ENCODE data around the gene RIN3.

Gene RIN3

DNA sequence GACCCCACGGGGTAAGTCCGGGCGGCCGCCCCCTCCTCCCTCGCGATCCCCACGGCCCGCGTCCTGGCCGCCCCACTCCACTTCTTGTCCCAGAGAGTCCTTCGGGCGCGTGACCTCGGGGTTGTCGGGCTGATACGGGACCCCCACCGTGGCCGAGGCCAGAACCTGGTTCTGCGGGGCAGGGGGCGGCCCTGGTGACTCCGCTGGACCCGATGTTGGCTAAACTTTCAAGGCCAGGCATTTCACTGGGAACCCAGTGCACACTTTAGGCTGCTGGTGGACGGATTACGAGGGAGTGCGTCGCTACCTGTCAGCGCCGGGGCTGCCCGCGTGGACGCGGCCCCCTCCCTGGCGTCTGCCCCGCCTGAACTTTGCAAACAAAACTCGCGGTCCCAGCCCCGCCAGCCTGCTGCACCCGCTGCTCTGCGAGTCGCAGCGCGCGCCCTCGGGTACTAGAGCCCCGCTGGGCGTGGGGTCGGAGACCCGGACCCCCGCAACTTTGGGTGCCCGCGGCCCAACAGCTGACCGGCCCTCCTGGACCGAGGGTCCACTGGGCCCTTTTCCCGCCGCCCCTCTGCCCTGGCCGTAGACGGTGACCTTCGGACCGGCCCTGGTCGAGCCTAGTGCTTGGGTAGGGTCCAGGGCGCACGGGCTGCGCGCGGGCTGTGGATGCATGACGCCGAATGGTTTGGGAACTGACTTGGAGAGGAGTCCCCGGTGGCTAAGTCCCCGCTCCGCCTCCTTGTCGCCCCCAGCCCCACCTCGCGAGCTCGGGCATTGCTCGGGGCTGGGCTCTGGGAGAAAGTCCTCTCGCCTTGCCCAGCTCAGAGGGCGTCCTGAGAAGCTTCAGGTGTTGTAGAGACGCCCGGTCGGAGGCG lies 624 bp downstream of the RIN3 start:
- Histone ChIP-seq H3K4me3 (ENCODE audit: low read depth, low read length) (peak overlapping the region; percentile 58), H3K9me3 (ENCODE audit: control insufficient read depth, insufficient read depth, low read length) (no peaks in the 10 kb centered on the region), H3K4me1 (ENCODE audit: control insufficient read depth, insufficient read depth, low read length) (peaks cover 2% of the 10 kb centered on the region), H3K9ac (ENCODE audit: low read depth, low read length) (peak overlapping the region; percentile 54), H3K27me3 (ENCODE audit: control insufficient read depth, insufficient read depth, low read length) (peaks cover 33% of the 10 kb centered on the region), H3K36me3 (ENCODE audit: control insufficient read depth, insufficient read depth, low read length) (no peaks in the 10 kb centered on the region)

DNA sequence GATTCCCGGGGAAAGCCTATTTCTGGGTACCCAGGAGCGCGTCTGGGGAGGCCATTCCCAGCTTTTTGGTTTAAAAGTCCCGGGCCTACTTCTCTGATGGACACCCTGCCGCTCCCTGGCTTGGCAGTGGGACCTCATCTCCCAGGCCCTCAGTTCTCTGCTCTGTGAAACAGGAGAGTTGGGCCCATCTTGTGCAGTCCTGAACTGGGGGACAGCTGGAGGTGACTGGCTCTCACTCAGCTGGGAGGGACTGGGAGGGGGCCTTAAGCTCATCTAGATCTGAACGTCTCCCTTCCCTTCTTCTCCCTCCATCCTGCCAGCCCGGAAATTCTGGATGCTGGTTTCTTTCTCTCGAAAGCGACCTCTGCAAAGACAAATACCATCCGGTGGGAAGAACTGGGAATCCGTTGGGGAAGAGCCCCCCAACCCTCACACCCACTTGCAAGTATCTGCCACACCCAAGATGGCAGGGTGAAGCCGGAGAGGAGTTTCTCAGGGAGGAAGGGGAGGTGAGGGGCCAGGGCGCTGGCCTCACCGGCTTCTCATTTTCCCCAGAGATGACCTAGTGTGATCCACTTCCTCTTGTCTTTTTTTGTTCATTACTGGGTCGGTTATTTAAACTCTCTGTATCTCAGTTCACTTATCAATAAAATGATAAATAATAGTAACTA lies 1.4 kb downstream of the RIN3 start:
- H3K4me3 ChIP-seq (ENCODE audit: low read depth, low read length), result peak overlapping the region; percentile 58
- H3K36me3 ChIP-seq (ENCODE audit: control insufficient read depth, insufficient read depth, low read length), result no peaks in the 10 kb centered on the region
- no peaks in the 10 kb centered on the region for H3K9me3 ChIP-seq (ENCODE audit: control insufficient read depth, insufficient read depth, low read length)
- H3K27me3 ChIP-seq (ENCODE audit: control insufficient read depth, insufficient read depth, low read length), result peaks cover 33% of the 10 kb centered on the region
- H3K4me1 ChIP-seq (ENCODE audit: control insufficient read depth, insufficient read depth, low read length), result peaks cover 2% of the 10 kb centered on the region
- no peak overlapping the region for H3K9ac ChIP-seq (ENCODE audit: low read depth, low read length)

DNA sequence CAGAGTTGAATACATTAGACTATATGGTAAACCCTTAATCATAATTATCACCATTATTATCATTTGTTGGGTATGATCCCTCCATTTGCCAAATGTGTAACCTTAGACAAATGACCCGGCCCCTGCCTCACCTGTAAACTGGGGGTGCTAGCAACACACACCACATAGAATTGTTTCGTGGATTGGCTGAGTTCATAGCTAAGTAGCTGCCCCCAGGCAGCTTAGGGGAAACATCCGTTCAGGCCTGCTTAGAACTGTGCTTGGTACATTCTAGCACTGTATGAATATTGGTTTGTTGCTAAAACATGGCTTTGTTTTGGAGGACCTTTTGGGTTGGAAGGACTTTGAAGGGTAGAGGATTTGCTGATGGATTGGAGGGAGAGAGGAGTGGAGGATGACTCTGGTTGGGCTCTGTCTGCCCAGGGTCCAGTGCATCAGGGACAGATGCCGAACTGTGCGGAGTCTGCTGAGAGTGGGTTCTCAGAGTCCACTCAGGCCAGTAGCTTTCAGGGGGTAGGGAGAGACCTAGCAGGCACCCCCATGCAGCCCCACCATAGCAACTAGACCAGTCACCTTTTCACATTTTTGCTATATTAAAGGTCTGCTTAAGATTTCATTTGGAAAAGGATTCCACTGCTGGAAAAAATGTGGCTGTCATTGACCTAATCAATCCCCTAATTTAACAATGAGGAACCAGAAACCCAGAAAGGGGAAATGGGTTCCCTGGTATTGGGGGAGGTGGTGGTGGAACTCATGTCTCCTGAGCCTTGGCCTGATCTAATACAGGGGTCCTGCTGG lies 2.2 kb downstream of the RIN3 start:
- no peak overlapping the region for H3K9ac ChIP-seq (ENCODE audit: low read depth, low read length)
- peaks cover 33% of the 10 kb centered on the region for H3K27me3 ChIP-seq (ENCODE audit: control insufficient read depth, insufficient read depth, low read length)
- H3K9me3 ChIP-seq (ENCODE audit: control insufficient read depth, insufficient read depth, low read length), result no peaks in the 10 kb centered on the region
- no peak overlapping the region for H3K4me3 ChIP-seq (ENCODE audit: low read depth, low read length)
- no peaks in the 10 kb centered on the region for H3K36me3 ChIP-seq (ENCODE audit: control insufficient read depth, insufficient read depth, low read length)
- peaks cover 2% of the 10 kb centered on the region for H3K4me1 ChIP-seq (ENCODE audit: control insufficient read depth, insufficient read depth, low read length)

DNA sequence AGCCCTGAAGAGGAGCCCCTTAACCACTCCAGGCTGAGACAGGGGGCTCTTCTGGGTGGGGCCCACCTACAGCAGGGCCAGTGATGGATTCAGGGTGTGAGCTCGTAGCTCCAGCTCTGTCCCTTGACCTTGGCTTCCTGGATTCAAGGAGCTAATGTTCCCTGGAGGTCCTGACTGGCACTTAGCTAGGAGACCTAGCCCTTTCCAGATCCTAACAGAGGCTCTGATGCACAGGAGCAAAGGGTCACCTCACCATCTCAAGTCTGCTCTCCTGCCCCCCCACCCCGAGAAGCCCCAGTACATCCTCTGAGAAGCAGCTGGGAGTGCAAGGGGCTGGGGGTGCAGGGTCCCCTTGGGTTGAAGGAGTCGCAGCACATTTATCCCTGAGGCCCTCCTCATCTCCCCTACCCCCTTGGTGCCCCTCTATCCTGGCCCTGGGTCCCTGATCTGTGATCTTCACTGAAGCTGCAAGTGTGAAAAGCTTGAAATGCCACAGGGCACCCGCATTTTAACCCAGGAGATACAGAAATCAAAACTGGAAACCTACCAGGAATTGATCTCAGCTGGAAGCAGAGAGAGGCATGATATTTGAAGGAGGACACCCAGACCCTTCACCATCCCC lies 2.9 kb downstream of the RIN3 start:
- no peak overlapping the region for H3K9ac ChIP-seq (ENCODE audit: low read depth, low read length)
- no peaks in the 10 kb centered on the region for H3K9me3 ChIP-seq (ENCODE audit: control insufficient read depth, insufficient read depth, low read length)
- H3K4me1 ChIP-seq (ENCODE audit: control insufficient read depth, insufficient read depth, low read length), result peaks cover 2% of the 10 kb centered on the region
- H3K4me3 ChIP-seq (ENCODE audit: low read depth, low read length), result no peak overlapping the region
- peaks cover 33% of the 10 kb centered on the region for H3K27me3 ChIP-seq (ENCODE audit: control insufficient read depth, insufficient read depth, low read length)
- H3K36me3 ChIP-seq (ENCODE audit: control insufficient read depth, insufficient read depth, low read length), result no peaks in the 10 kb centered on the region

DNA sequence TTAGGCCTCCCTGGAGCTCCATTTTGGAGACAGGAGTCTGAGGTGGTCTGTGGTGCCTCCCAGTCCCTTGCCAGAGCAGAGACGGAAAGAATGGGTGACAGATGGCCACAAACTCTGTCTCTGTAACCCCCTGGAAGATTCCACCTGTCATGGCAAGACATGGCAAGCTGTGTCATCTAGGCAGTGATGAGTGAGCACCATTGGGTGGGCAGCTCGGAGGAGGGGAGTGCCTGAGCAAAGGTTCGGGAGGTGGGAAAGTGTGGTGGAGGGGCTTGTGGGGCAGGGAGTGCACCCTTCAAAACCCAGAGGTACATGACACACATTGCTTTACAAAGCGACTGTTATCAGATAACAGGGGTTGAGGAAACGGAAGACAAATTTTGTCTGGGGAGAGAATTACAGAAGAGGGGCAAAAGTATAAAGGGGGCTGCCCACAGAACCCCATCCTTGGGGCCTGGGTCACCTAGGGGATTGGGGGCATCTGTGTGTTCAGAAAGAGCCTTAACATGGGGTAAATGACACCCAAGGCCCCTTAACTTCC lies 3.5 kb downstream of the RIN3 start:
- Histone ChIP-seq H3K4me1 (ENCODE audit: control insufficient read depth, insufficient read depth, low read length) (peaks cover 2% of the 10 kb centered on the region), H3K4me3 (ENCODE audit: low read depth, low read length) (no peak overlapping the region), H3K36me3 (ENCODE audit: control insufficient read depth, insufficient read depth, low read length) (no peaks in the 10 kb centered on the region), H3K27me3 (ENCODE audit: control insufficient read depth, insufficient read depth, low read length) (peaks cover 33% of the 10 kb centered on the region), H3K9ac (ENCODE audit: low read depth, low read length) (no peak overlapping the region), H3K9me3 (ENCODE audit: control insufficient read depth, insufficient read depth, low read length) (no peaks in the 10 kb centered on the region)

DNA sequence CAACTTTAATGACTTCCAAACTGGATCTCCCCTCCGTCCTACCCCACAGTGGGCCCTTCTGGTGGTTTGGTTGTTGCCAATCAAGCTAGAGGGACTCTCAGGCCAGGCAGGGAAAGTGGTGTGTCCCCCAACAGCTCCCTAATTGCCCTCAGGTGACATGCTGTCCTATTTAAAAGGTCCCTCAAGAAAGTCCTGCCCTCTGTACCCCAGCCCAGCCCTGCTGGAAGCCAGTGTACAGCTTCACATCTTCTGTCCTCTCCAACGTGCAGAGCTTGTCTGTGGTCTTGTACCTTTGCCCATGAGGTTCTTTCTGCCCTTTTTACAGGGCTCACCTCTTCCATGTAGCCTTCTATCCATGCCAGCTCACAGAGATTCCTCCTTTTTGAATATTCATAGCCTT lies 4.2 kb downstream of the RIN3 start:
- no peak overlapping the region for H3K4me3 ChIP-seq (ENCODE audit: low read depth, low read length)
- H3K9me3 ChIP-seq (ENCODE audit: control insufficient read depth, insufficient read depth, low read length), result no peaks in the 10 kb centered on the region
- no peaks in the 10 kb centered on the region for H3K36me3 ChIP-seq (ENCODE audit: control insufficient read depth, insufficient read depth, low read length)
- H3K4me1 ChIP-seq (ENCODE audit: control insufficient read depth, insufficient read depth, low read length), result peaks cover 2% of the 10 kb centered on the region
- peaks cover 29% of the 10 kb centered on the region for H3K27me3 ChIP-seq (ENCODE audit: control insufficient read depth, insufficient read depth, low read length)
- H3K9ac ChIP-seq (ENCODE audit: low read depth, low read length), result no peak overlapping the region

DNA sequence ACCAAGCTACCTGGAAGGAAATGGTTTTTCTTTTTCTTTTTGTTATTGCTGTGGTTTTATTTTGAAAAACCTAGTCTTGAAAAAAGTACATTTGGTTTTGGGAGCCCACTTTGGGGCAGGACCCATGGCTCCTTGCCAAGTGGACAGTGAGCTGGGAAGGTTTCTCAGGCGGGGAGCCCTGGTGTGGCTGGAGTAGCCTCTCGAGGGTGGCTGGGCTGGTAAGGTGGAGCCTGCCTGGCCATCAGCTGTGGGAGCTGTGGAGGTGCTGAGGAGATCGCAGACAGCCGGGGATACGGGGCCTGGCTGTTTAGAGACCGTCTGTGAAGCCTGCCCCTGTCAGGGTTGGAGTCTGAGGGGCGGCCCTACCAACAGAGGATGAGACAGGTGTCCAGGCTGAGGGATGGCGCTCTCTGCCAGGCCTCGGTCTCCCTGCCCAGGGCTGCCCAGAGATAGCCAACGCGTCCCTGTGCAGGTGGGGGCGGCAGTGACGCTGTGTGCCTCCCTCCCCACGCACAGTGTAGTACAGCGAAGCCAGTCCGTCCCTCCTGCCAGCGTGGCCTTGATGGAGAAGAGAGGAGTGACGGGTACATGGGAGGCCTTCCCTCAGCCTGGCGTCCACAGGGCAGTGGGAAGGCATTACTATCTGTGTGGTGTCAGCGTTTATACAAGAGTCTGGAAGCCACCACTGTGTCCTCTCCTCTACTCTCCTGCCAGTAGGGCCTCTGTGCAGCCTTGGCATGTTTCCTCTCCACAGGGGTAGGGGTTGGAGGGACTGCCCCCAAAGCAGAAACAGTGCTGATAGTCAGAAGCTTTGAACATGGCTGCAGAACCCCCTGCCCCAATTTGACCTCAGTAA lies 5.9 kb downstream of the RIN3 start:
- Histone ChIP-seq H3K9me3 (ENCODE audit: control insufficient read depth, insufficient read depth, low read length) (no peaks in the 10 kb centered on the region), H3K9ac (ENCODE audit: low read depth, low read length) (no peak overlapping the region), H3K4me3 (ENCODE audit: low read depth, low read length) (no peak overlapping the region), H3K4me1 (ENCODE audit: control insufficient read depth, insufficient read depth, low read length) (peaks cover 2% of the 10 kb centered on the region), H3K36me3 (ENCODE audit: control insufficient read depth, insufficient read depth, low read length) (no peaks in the 10 kb centered on the region), H3K27me3 (ENCODE audit: control insufficient read depth, insufficient read depth, low read length) (peaks cover 19% of the 10 kb centered on the region)

DNA sequence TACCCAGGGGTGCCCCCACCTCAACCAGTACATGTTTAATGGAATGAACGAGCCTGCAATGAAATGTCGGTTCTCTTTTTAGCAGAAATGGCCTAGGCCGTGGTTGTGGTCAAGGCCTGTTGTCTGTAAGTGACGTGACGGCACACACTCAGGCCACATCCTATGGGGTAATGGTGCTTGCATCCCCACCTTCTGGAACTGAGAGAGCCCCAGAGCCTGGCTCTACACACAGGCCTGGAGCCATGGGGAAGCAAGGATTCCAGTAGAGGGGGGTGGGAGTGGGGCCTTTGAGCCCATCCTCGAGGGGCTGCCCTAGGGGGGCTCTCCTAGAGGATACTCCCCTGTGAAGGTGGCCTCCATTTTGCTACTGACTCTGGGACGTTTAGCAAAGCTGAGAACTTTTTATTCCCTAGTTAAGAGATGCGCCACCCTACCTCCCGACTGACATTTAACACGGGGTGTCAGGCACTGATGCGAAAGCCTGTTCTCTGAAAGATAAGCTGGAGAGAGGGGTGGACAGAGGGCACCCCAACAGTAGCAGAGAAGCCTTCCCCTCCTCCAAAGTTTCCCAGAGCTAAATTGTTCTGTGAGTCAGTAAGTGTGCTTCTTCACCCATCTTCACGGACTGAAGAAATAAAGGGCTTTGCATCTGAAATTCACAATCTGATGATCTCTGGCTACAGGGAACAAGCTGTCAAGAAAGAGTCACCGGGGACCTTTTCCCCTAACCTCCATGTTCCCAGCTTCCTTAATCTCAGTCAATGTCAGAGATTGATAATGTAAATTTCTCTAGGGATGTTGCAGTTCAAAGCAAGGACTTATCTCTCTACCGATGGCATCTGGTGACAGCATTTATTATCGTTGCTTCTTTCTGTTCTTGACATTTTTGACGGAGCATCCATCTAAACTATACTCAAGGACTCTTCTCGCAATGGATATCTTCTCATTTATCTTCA lies 6.8 kb downstream of the RIN3 start:
- no peak overlapping the region for H3K9ac ChIP-seq (ENCODE audit: low read depth, low read length)
- no peak overlapping the region for H3K4me3 ChIP-seq (ENCODE audit: low read depth, low read length)
- peaks cover 10% of the 10 kb centered on the region for H3K27me3 ChIP-seq (ENCODE audit: control insufficient read depth, insufficient read depth, low read length)
- no peaks in the 10 kb centered on the region for H3K36me3 ChIP-seq (ENCODE audit: control insufficient read depth, insufficient read depth, low read length)
- H3K4me1 ChIP-seq (ENCODE audit: control insufficient read depth, insufficient read depth, low read length), result peaks cover 2% of the 10 kb centered on the region
- no peaks in the 10 kb centered on the region for H3K9me3 ChIP-seq (ENCODE audit: control insufficient read depth, insufficient read depth, low read length)

DNA sequence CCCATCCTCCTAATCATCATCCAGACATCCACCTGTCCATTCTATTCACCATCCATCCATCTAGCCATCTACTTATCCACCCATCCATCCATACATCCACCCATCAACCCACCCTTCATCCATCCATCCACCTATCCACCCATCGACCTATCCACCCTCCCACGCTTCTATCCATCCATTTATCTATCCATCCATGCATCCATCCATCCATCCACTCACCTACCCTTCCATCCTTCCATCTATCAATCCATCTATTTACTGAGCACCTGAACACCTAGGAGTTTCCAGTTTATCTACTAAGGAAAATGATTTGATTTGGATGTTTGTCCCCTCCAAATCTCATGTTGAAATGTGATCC lies 7.5 kb downstream of the RIN3 start:
- Histone ChIP-seq H3K9me3 (ENCODE audit: control insufficient read depth, insufficient read depth, low read length) (no peaks in the 10 kb centered on the region), H3K36me3 (ENCODE audit: control insufficient read depth, insufficient read depth, low read length) (no peaks in the 10 kb centered on the region), H3K4me3 (ENCODE audit: low read depth, low read length) (no peak overlapping the region), H3K27me3 (ENCODE audit: control insufficient read depth, insufficient read depth, low read length) (peaks cover 3% of the 10 kb centered on the region), H3K4me1 (ENCODE audit: control insufficient read depth, insufficient read depth, low read length) (peaks cover 2% of the 10 kb centered on the region), H3K9ac (ENCODE audit: low read depth, low read length) (no peak overlapping the region)

DNA sequence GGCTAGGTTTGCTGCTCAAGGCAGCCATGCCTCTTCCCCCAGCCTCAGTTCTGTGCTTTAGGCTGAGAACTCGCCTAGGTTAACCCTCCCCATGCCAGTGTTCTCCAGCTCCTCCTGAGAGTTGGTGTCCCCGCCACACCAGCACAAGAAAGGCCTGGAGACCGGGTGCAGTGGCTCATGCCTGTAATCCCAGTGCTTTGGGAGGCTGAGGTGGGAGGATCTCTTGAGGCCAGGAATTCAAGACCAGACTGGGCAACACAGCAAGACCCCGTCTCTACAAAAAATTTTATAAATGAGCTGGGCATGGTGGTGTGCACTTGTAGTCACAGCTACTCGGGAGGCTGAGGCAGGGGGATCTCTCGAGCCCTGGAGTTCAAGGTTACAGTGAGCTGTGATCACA lies 10.2 kb downstream of the RIN3 start:
- H3K9me3 ChIP-seq (ENCODE audit: control insufficient read depth, insufficient read depth, low read length), result no peaks in the 10 kb centered on the region
- no peaks in the 10 kb centered on the region for H3K4me1 ChIP-seq (ENCODE audit: control insufficient read depth, insufficient read depth, low read length)
- no peak overlapping the region for H3K9ac ChIP-seq (ENCODE audit: low read depth, low read length)
- no peaks in the 10 kb centered on the region for H3K36me3 ChIP-seq (ENCODE audit: control insufficient read depth, insufficient read depth, low read length)
- no peaks in the 10 kb centered on the region for H3K27me3 ChIP-seq (ENCODE audit: control insufficient read depth, insufficient read depth, low read length)
- no peak overlapping the region for H3K4me3 ChIP-seq (ENCODE audit: low read depth, low read length)

Data from iPS-15b (cell line).